ENCODE data around the gene LPAR6. TPM values are rescaled to one million over a fixed set of nuclear protein-coding genes. Genes with fewer than 3 reads are reported as not detected.
"Not testable (repeated sequence)": the region's sequence is repeated elsewhere in the genome, so short reads cannot be mapped to it uniquely, and the experiment has no call there.

LPAR6 gene
- total RNA-seq, 1 donor from 2014 or later: 30.9 TPM

GRCh38 chr13:48434200-48434599 is 21.3 kb upstream of the LPAR6 start:
- H3K4me3 ChIP-seq: no peak overlapping the region
- intact Hi-C loops (cut with DNase I): no loop called here

GRCh38 chr13:48431987-48432615 is 19.2 kb upstream of the LPAR6 start:
- no peaks in the 10 kb centered on the region for H3K36me3 ChIP-seq
- no peaks in the 10 kb centered on the region for H3K27me3 ChIP-seq
- H3K4me3 ChIP-seq: no peak overlapping the region
- intact Hi-C loops (cut with DNase I): no loop called here
- DNase-seq: no peak
- no peak for ATAC-seq
- no peaks in the 10 kb centered on the region for H3K9me3 ChIP-seq
- peak overlapping the region; percentile 40 for H3K27ac ChIP-seq
- TF ChIP-seq CTCF (IDR thresholded peaks at IDR 0.05): no peak
- peaks cover 28% of the 10 kb centered on the region for H3K4me1 ChIP-seq

More at GRCh38 chr13:48434200-48434599, 21.3 kb upstream of the LPAR6 start:
- DNase-seq (no peak), ATAC-seq (no peak)
- no peak for TF ChIP-seq CTCF (IDR thresholded peaks at IDR 0.05)
- Histone ChIP-seq H3K27me3 (no peaks in the 10 kb centered on the region), H3K27ac (no peak overlapping the region), H3K36me3 (no peaks in the 10 kb centered on the region), H3K9me3 (no peaks in the 10 kb centered on the region), H3K4me1 (peaks cover 34% of the 10 kb centered on the region)

GRCh38 chr13:48431431-48431830 is 18.5 kb upstream of the LPAR6 start:
- Histone ChIP-seq H3K27ac (peak overlapping the region; percentile 40), H3K9me3 (no peaks in the 10 kb centered on the region), H3K36me3 (no peaks in the 10 kb centered on the region), H3K27me3 (no peaks in the 10 kb centered on the region), H3K4me1 (peaks cover 23% of the 10 kb centered on the region), H3K4me3 (no peak overlapping the region)
- intact Hi-C loops (cut with DNase I): no loop called here
- ATAC-seq: no peak
- TF ChIP-seq CTCF (IDR thresholded peaks at IDR 0.05): no peak
- no peak for DNase-seq

GRCh38 chr13:48429886-48430285 is 17.0 kb upstream of the LPAR6 start:
- intact Hi-C loops (cut with DNase I): no loop called here
- H3K27ac ChIP-seq: no peak overlapping the region
- H3K9me3 ChIP-seq: no peaks in the 10 kb centered on the region
- DNase-seq (no peak), ATAC-seq (no peak)
- H3K27me3 ChIP-seq: no peaks in the 10 kb centered on the region
- TF ChIP-seq CTCF (IDR thresholded peaks at IDR 0.05): no peak
- H3K36me3 ChIP-seq: no peaks in the 10 kb centered on the region
- H3K4me3 ChIP-seq: no peak overlapping the region
- peaks cover 18% of the 10 kb centered on the region for H3K4me1 ChIP-seq

- no peaks in the 10 kb centered on the region for H3K27me3 ChIP-seq
- H3K4me1 ChIP-seq: peaks cover 18% of the 10 kb centered on the region
- ATAC-seq (no peak), DNase-seq (no peak)
- TF ChIP-seq CTCF (IDR thresholded peaks at IDR 0.05): no peak
- intact Hi-C loops (cut with DNase I): no loop called here
- H3K27ac ChIP-seq: no peak overlapping the region
- no peak overlapping the region for H3K4me3 ChIP-seq
- H3K9me3 ChIP-seq: no peaks in the 10 kb centered on the region
- no peaks in the 10 kb centered on the region for H3K36me3 ChIP-seq
These were observed 16.1 kb upstream of the LPAR6 start for GRCh38 chr13:48429036-48429435.

- ATAC-seq; H3K36me3 ChIP-seq; intact Hi-C loops (cut with DNase I); H3K4me1 ChIP-seq; H3K9me3 ChIP-seq; H3K27ac ChIP-seq; DNase-seq; H3K4me3 ChIP-seq; H3K27me3 ChIP-seq: not testable (repeated sequence)
These were observed 13.9 kb upstream of the LPAR6 start for GRCh38 chr13:48426755-48427298.
